Measurements from ENCODE around the gene BARX1. TPM values are rescaled to one million over a fixed set of nuclear protein-coding genes. Genes with fewer than 3 reads are reported as not detected.

The BARX1 gene
- total RNA-seq, 4 donors from 2014 or later = not detected

DNA sequence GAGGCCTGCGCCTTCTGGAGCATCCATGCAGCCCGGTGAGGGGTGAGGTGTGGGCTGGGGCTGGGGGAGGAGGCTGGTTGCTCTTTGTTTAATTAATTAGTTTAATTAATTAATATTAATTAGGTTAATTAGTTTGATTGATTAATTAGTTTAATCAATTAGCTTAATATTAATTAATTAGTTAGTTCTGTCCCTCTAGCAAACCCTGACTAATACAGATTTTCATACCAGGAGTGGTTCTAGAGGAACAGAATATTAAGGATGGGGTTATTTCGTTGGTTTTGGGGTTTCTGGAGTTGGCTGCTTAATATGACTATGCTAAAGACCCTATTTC is 14.1 kb upstream of the BARX1 start:
- Histone ChIP-seq H3K4me1 (no peaks in the 10 kb centered on the region), H3K27ac (no peak overlapping the region), H3K9me3 (peaks cover 0 to 5% of the 10 kb centered on the region in 2 donors), H3K4me3 (no peak overlapping the region), H3K36me3 (no peaks in the 10 kb centered on the region), H3K27me3 (no peaks in the 10 kb centered on the region)
- no peak for TF ChIP-seq POLR2AphosphoS5 (IDR thresholded peaks at IDR 0.05)
- no peak for TF ChIP-seq EP300 (IDR thresholded peaks at IDR 0.05; ENCODE audit: low read depth)
- TF ChIP-seq POLR2A (IDR thresholded peaks at IDR 0.05) = no peak
- TF ChIP-seq, protein P1, sequence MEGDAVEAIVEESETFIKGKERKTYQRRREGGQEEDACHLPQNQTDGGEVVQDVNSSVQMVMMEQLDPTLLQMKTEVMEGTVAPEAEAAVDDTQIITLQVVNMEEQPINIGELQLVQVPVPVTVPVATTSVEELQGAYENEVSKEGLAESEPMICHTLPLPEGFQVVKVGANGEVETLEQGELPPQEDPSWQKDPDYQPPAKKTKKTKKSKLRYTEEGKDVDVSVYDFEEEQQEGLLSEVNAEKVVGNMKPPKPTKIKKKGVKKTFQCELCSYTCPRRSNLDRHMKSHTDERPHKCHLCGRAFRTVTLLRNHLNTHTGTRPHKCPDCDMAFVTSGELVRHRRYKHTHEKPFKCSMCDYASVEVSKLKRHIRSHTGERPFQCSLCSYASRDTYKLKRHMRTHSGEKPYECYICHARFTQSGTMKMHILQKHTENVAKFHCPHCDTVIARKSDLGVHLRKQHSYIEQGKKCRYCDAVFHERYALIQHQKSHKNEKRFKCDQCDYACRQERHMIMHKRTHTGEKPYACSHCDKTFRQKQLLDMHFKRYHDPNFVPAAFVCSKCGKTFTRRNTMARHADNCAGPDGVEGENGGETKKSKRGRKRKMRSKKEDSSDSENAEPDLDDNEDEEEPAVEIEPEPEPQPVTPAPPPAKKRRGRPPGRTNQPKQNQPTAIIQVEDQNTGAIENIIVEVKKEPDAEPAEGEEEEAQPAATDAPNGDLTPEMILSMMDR (IDR thresholded peaks at IDR 0.05) = no peak
- in situ Hi-C loops (cut with MboI; ENCODE audit: low pct_ligation_motif_present in 1 of 4, low pct_unique_long_range_greater_than_20kb in 1 of 4, low sequenced_read_pairs in 3 of 4) (loop anchor here (10.0 to 25.0 kb wide), 4 partner anchors 274 to 807 kb away; no protein-coding TSS in a partner anchor), intact Hi-C loops (cut with DNase I; ENCODE audit: low total_unique reads) (no loop called here)
- no peak for DNase-seq
- WGBS, 2 donors (ENCODE audit: low coverage in 1 of 2) = 95 to 100% methylated on average over 3 of the region's 3 CpGs

DNA sequence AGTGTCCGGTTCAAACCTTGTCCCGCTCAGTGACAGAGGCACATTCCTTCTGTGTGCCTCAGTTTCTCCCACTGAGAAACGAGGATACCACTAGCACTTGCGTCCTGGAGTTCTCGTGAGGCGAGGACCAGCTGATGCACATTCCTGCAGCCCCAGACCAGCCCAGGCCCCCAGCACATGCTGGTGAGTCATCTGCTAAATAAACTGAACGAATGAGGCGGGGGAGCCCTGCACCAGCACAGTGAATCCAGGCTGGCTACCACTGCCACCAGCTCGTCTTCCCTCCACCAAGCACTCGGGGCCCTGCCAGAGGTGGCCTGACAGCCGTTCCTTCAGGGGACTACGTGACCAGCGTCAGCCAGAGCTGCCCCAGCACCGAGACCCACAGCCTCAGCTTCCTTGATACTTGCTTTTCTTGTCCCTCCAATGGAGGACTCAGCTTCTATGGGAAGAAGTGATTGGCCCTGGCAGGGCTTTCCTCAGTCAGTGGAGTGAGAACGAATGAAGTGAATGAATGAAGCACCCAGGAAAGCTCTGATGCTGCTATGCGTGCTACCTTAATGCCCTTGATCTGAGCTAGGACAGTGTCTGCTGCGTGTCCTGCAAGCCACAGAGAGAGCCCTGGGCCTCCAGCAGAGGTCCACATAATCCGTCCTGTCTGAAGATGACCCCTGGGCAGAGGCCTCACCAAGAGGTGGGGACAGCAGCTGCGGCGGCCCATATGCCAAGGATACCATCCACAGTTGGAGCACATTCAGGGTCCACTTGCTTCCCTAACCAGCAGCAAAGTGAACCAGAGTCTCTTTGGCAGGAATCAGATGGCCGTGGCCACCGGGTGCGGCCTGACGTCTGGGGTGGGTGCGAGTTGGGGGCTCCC is 13.5 kb upstream of the BARX1 start:
- Histone ChIP-seq H3K9me3 (peaks cover 0 to 4% of the 10 kb centered on the region in 2 donors), H3K36me3 (no peaks in the 10 kb centered on the region), H3K27ac (no peak overlapping the region), H3K4me1 (no peaks in the 10 kb centered on the region), H3K4me3 (no peak overlapping the region), H3K27me3 (no peaks in the 10 kb centered on the region)
- WGBS, 2 donors (ENCODE audit: low coverage in 1 of 2) = 66 to 83% methylated on average over 7 to 25 of the region's 25 CpGs
- DNase-seq = no peak
- intact Hi-C loops (cut with DNase I; ENCODE audit: low total_unique reads) (no loop called here), in situ Hi-C loops (cut with MboI; ENCODE audit: low pct_ligation_motif_present in 1 of 4, low pct_unique_long_range_greater_than_20kb in 1 of 4, low sequenced_read_pairs in 3 of 4) (loop anchor here (10.0 to 25.0 kb wide), 4 partner anchors 274 to 806 kb away; no protein-coding TSS in a partner anchor)
- TF ChIP-seq POLR2A (IDR thresholded peaks at IDR 0.05) (no peak), POLR2AphosphoS5 (IDR thresholded peaks at IDR 0.05) (no peak), EP300 (IDR thresholded peaks at IDR 0.05; ENCODE audit: low read depth) (no peak)
- TF ChIP-seq, protein P1 (IDR thresholded peaks at IDR 0.05) = no peak

DNA sequence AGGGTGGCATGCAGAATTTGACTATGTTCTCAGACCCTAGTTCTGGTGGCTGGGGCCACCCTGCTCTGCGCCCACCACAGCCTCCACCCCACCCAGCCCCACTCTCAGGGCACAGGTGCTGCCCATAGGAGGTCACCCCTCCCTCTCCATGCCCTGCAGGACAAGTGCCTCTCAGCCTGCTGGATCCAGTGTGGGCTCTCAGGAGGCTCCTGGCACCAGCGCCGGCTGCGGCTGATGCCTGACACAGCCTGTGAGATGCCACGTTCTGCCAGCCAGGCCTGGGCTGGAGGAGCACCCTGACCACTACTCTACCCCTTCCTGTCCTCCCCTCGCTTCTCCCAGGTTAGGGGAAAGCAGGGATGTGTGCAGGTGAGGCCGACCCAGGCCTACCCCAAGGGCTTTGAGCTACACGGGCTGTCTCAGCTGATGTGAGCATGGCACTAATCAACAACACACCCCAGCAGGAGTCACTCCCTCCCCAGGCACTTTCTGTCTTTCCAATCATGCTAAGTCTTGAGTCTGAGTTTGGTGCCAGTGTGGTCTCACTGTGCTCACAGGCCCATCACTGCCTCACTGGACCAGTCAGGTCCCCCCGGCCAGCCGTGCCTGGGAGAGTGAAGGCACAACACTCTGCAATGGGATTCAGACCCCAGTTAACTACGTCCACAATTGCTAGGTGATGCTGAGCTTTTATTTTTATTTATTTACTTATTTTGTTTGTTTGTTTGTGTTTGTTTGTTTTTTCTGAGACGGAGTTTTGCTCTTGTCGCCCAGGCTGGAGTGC is 12.1 kb upstream of the BARX1 start:
- no peak for DNase-seq
- Histone ChIP-seq H3K27me3 (no peaks in the 10 kb centered on the region), H3K27ac (no peak overlapping the region), H3K9me3 (no peaks in the 10 kb centered on the region), H3K4me3 (no peak overlapping the region), H3K4me1 (peaks cover 0 to 6% (median 4%) of the 10 kb centered on the region in 4 donors), H3K36me3 (no peaks in the 10 kb centered on the region)
- in situ Hi-C loops (cut with MboI; ENCODE audit: low pct_ligation_motif_present in 1 of 4, low pct_unique_long_range_greater_than_20kb in 1 of 4, low sequenced_read_pairs in 3 of 4) = loop anchor here (10.0 to 25.0 kb wide), 4 partner anchors 272 to 805 kb away; no protein-coding TSS in a partner anchor
- 60 to 88% methylated on average over 1 to 13 of the region's 13 CpGs for WGBS, 2 donors (ENCODE audit: low coverage in 1 of 2)
- intact Hi-C loops (cut with DNase I; ENCODE audit: low total_unique reads) = no loop called here
- TF ChIP-seq POLR2AphosphoS5 (IDR thresholded peaks at IDR 0.05) (no peak), EP300 (IDR thresholded peaks at IDR 0.05; ENCODE audit: low read depth) (no peak), POLR2A (IDR thresholded peaks at IDR 0.05) (no peak)
- TF ChIP-seq, protein P1 (IDR thresholded peaks at IDR 0.05) = no peak
